Activated B cell treated with CpG ODN at 0.5 μM for 24 hours (primary cell): ENCODE results near the gene CTIF. TPM values are rescaled to one million over a fixed set of nuclear protein-coding genes. Genes with fewer than 3 reads are reported as not detected.
A peak's percentile ranks its signal among the peaks of the same experiment; 100 is the strongest.

Experiments used
- ATAC-seq: fragments of 200-7000 bp; cut with Tn5 transposase; one replicate; pipeline ENCODE4 v1.10.0; 2021; ENCODE audit warnings: low read depth, mild to moderate bottlenecking, moderate library complexity
- CTCF ChIA-PET: fragments of 350-600 bp; sonication (Branson Sonifier 250); formaldehyde crosslinking; loops from one replicate; lab custom pipeline; 2021; ENCODE audit warnings: antibody characterized with exemption; lab: Charles Lee
- POLR2A ChIA-PET: fragments of 350-600 bp; sonication (Branson Sonifier 250); formaldehyde crosslinking; loops from one replicate; lab custom pipeline; 2021; ENCODE audit warnings: antibody characterized with exemption; lab: Charles Lee
- DNase-seq: peaks from one replicate; pipeline ENCODE4 v3.0.0; 2022
- H3K27ac Mint-ChIP-seq: one replicate; pipeline ENCODE4 v1.8.0; 2020; ENCODE audit warnings: mixed read lengths
- H3K27me3 Mint-ChIP-seq: one replicate; pipeline ENCODE4 v1.8.0; 2021; ENCODE audit warnings: mixed read lengths
- H3K36me3 Mint-ChIP-seq: one replicate; pipeline ENCODE4 v1.8.0; 2021; ENCODE audit warnings: low read depth, mixed read lengths
- H3K4me1 Mint-ChIP-seq: one replicate; pipeline ENCODE4 v1.8.0; 2021; ENCODE audit warnings: mixed read lengths
- H3K4me3 Mint-ChIP-seq: one replicate; pipeline ENCODE4 v1.8.0; 2020; ENCODE audit warnings: mild to moderate bottlenecking, mixed read lengths
- H3K9me3 Mint-ChIP-seq: one replicate; pipeline ENCODE4 v1.8.0; 2020; ENCODE audit warnings: mixed read lengths
- intact Hi-C: fragments of 100-400 bp; cut with micrococcal nuclease; formaldehyde crosslinking; loops from one replicate; pipeline ENCODE4 v1.15.1; 2024
- total RNA-seq: library from RNA; stranded (reverse); gene quantifications from 2 replicates; pipeline ENCODE4 v1.2.3, GENCODE V29; 2022
- TF ChIP-seq, protein P1 (sequence below): fragments of 200-600 bp; IDR thresholded peaks from one replicate; pipeline ENCODE4 v1.8.0; 2022; ENCODE audit warnings: antibody characterized with exemption, mild to moderate bottlenecking

Gene CTIF
- total RNA-seq, 1 donor from 2014 or later: 9.3 TPM

GRCh38 chr18:48723016-48723415 lies 184.2 kb downstream of the CTIF start:
- H3K4me3 Mint-ChIP-seq: no peak overlapping the region
- peaks cover 4% of the 10 kb centered on the region for H3K36me3 Mint-ChIP-seq
- intact Hi-C loops: no loop called here
- ChIA-PET CTCF (no interaction called here), POLR2A (no interaction called here)
- H3K27ac Mint-ChIP-seq: no peak overlapping the region
- no peaks in the 10 kb centered on the region for H3K4me1 Mint-ChIP-seq
- TF ChIP-seq, protein P1, sequence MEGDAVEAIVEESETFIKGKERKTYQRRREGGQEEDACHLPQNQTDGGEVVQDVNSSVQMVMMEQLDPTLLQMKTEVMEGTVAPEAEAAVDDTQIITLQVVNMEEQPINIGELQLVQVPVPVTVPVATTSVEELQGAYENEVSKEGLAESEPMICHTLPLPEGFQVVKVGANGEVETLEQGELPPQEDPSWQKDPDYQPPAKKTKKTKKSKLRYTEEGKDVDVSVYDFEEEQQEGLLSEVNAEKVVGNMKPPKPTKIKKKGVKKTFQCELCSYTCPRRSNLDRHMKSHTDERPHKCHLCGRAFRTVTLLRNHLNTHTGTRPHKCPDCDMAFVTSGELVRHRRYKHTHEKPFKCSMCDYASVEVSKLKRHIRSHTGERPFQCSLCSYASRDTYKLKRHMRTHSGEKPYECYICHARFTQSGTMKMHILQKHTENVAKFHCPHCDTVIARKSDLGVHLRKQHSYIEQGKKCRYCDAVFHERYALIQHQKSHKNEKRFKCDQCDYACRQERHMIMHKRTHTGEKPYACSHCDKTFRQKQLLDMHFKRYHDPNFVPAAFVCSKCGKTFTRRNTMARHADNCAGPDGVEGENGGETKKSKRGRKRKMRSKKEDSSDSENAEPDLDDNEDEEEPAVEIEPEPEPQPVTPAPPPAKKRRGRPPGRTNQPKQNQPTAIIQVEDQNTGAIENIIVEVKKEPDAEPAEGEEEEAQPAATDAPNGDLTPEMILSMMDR: no peak
- H3K27me3 Mint-ChIP-seq: no peaks in the 10 kb centered on the region
- ATAC-seq: no peak
- DNase-seq: no peak
- peaks cover 4% of the 10 kb centered on the region for H3K9me3 Mint-ChIP-seq

DNA sequence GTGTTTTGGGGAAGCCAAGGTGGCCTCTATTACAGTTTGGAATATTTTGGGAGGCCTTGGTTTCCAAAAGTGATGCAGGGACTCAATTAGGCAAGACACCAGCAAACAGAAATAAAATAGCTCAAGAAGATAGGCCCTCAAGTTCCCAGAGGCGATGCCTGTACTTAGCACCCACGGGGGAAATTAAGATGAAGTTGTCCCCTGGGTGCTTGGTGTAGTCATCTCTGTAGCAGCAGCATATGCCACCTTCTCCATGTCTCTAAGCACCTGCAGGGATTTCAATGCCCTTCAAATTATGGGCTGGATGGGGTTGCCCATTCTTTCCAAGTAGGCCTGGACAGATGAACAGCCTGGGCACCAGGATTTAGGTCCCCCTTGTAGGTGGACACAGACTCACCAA lies 185.0 kb downstream of the CTIF start:
- POLR2A ChIA-PET: interaction anchor here (0.6 kb wide), 1 partner anchor 467 kb away, joined by 7 read pairs; no protein-coding TSS in a partner anchor

GRCh38 chr18:48724442-48724841 lies 185.6 kb downstream of the CTIF start:
- ATAC-seq (no peak), DNase-seq (no peak)
- Mint-ChIP-seq H3K4me3 (no peak overlapping the region), H3K27ac (no peak overlapping the region), H3K9me3 (no peaks in the 10 kb centered on the region), H3K4me1 (no peaks in the 10 kb centered on the region), H3K27me3 (no peaks in the 10 kb centered on the region), H3K36me3 (no peaks in the 10 kb centered on the region)
- intact Hi-C loops: no loop called here
- POLR2A ChIA-PET: interaction anchor here (0.6 kb wide), 1 partner anchor 467 kb away, joined by 7 read pairs; no protein-coding TSS in a partner anchor
- CTCF ChIA-PET: no interaction called here
- TF ChIP-seq, protein P1: no peak

More for the DNA sequence above, 185.0 kb downstream of the CTIF start:
- H3K36me3 Mint-ChIP-seq: peaks cover 2% of the 10 kb centered on the region
- H3K27me3 Mint-ChIP-seq: no peaks in the 10 kb centered on the region
- DNase-seq (no peak), ATAC-seq (peak; percentile 47)
- intact Hi-C loops: no loop called here
- no peaks in the 10 kb centered on the region for H3K4me1 Mint-ChIP-seq
- TF ChIP-seq, protein P1: no peak
- CTCF ChIA-PET: no interaction called here
- no peak overlapping the region for H3K27ac Mint-ChIP-seq
- H3K4me3 Mint-ChIP-seq: no peak overlapping the region
- H3K9me3 Mint-ChIP-seq: no peaks in the 10 kb centered on the region

DNA sequence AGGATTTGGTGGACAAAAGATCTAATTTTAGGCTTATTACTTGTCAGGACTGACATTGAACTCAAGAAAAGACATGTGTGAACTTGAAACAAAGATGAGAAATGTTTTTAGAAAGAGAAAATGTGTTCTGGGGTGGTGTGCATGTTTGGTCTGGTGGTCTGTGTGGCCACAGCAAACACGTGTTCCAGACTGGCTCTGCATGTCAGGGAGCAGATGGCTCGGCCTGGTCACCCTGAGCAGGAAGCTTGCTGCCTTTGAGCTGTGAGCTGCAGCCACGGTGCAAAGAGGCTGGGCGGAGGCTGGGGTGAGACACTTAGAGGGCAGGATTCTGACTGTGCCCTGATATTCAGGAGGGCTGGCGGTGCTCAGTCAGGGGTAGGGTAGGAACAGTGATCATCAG lies 186.1 kb downstream of the CTIF start:
- ChIA-PET CTCF (no interaction called here), POLR2A (no interaction called here)
- TF ChIP-seq, protein P1: no peak
- Mint-ChIP-seq H3K27ac (no peak overlapping the region), H3K9me3 (no peaks in the 10 kb centered on the region), H3K36me3 (no peaks in the 10 kb centered on the region), H3K4me3 (no peak overlapping the region), H3K27me3 (no peaks in the 10 kb centered on the region), H3K4me1 (no peaks in the 10 kb centered on the region)
- ATAC-seq: no peak
- intact Hi-C loops: no loop called here
- DNase-seq: no peak

GRCh38 chr18:48725562-48725961 lies 186.7 kb downstream of the CTIF start:
- Mint-ChIP-seq H3K9me3 (no peaks in the 10 kb centered on the region), H3K36me3 (no peaks in the 10 kb centered on the region), H3K27me3 (no peaks in the 10 kb centered on the region), H3K27ac (no peak overlapping the region), H3K4me1 (no peaks in the 10 kb centered on the region), H3K4me3 (no peak overlapping the region)
- ChIA-PET POLR2A (no interaction called here), CTCF (no interaction called here)
- TF ChIP-seq, protein P1: no peak
- DNase-seq (no peak), ATAC-seq (no peak)
- intact Hi-C loops: no loop called here
